Parathyroid adenoma (tissue), 2 donors: ENCODE results near the gene VPS29.

Experiments
- H2AFZ ChIP-seq: fragments of 300-600 bp; sonication (generic); one replicate; pipeline ENCODE4 v1.7.0; 2017; ENCODE audit warnings: antibody characterized with exemption, mild to moderate bottlenecking
- H3K27ac ChIP-seq: fragments of 300-600 bp; sonication (generic); one replicate; pipeline ENCODE4 v1.7.0; 2017
- H3K27me3 ChIP-seq: fragments of 300-600 bp; sonication (generic); one replicate; pipeline ENCODE4 v1.7.0; 2017; ENCODE audit warnings: low read length; ENCODE audit not compliant: control insufficient read depth, insufficient read depth
- H3K36me3 ChIP-seq: fragments of 300-600 bp; sonication (generic); one replicate; pipeline ENCODE4 v1.7.0; 2017; ENCODE audit warnings: low read length; ENCODE audit not compliant: control insufficient read depth, insufficient read depth
- H3K4me1 ChIP-seq: fragments of 300-600 bp; sonication (generic); one replicate; pipeline ENCODE4 v1.7.0; 2017; ENCODE audit warnings: control low read depth
- H3K4me2 ChIP-seq: fragments of 300-600 bp; sonication (generic); one replicate; pipeline ENCODE4 v1.7.0; 2017; ENCODE audit warnings: low read length
- H3K4me3 ChIP-seq: fragments of 300-600 bp; sonication (generic); one replicate; pipeline ENCODE4 v1.7.0; 2017; ENCODE audit warnings: low read depth, low read length
- H3K79me2 ChIP-seq: fragments of 300-600 bp; sonication (generic); one replicate; pipeline ENCODE4 v1.7.0; 2017; ENCODE audit warnings: control low read depth
- H3K9ac ChIP-seq: fragments of 300-600 bp; sonication (generic); one replicate; pipeline ENCODE4 v1.7.0; 2017; ENCODE audit warnings: mild to moderate bottlenecking
- H3K9me3 ChIP-seq: fragments of 300-600 bp; sonication (generic); one replicate; pipeline ENCODE4 v1.7.0; 2017; ENCODE audit warnings: low read length; ENCODE audit not compliant: control insufficient read depth
- CTCF ChIP-seq: fragments of 300-600 bp; sonication (generic); IDR thresholded peaks from one replicate; pipeline ENCODE4 v1.7.0; 2017; ENCODE audit warnings: antibody characterized with exemption, mild to moderate bottlenecking
- donor health status: primary hyperparathyroidism.

Gene VPS29

GRCh38 chr12:110503432-110503831 is 1.5 kb upstream of the VPS29 start:
- Histone ChIP-seq H3K4me2 (no peak overlapping the region), H3K9ac (no peak overlapping the region), H3K27ac (no peak overlapping the region), H3K4me1 (peaks cover 6% of the 10 kb centered on the region), H3K27me3 (no peaks in the 10 kb centered on the region), H3K4me3 (no peak overlapping the region), H3K36me3 (no peaks in the 10 kb centered on the region), H3K79me2 (peaks cover 20% of the 10 kb centered on the region), H3K9me3 (no peaks in the 10 kb centered on the region), H2AFZ (no peak overlapping the region)
- no peak for TF ChIP-seq CTCF

GRCh38 chr12:110501399-110501751 is 536 bp downstream of the VPS29 start:
- Histone ChIP-seq H3K9me3 (no peaks in the 10 kb centered on the region), H3K9ac (peak overlapping the region; percentile 62), H3K79me2 (peaks cover 26% of the 10 kb centered on the region), H2AFZ (peak overlapping the region; percentile 91), H3K4me1 (peaks cover 6% of the 10 kb centered on the region), H3K4me2 (peak overlapping the region; percentile 64), H3K27ac (peak overlapping the region; percentile 75), H3K4me3 (peak overlapping the region; percentile 92), H3K36me3 (no peaks in the 10 kb centered on the region), H3K27me3 (no peaks in the 10 kb centered on the region)
- TF ChIP-seq CTCF, result no peak

- Histone ChIP-seq H3K79me2 (peaks cover 26% of the 10 kb centered on the region), H3K27me3 (no peaks in the 10 kb centered on the region), H3K4me2 (no peak overlapping the region), H3K4me3 (no peak overlapping the region), H3K9me3 (no peaks in the 10 kb centered on the region), H3K4me1 (peaks cover 6% of the 10 kb centered on the region), H2AFZ (no peak overlapping the region), H3K9ac (no peak overlapping the region), H3K27ac (no peak overlapping the region), H3K36me3 (no peaks in the 10 kb centered on the region)
- TF ChIP-seq CTCF, result no peak
These were observed 2.8 kb downstream of the VPS29 start for GRCh38 chr12:110498984-110499706.

GRCh38 chr12:110475426-110475825 is 26.5 kb downstream of the VPS29 start:
- Histone ChIP-seq H3K27ac (no peak overlapping the region), H3K9me3 (no peaks in the 10 kb centered on the region), H3K9ac (no peak overlapping the region), H3K79me2 (no peaks in the 10 kb centered on the region), H2AFZ (no peak overlapping the region), H3K4me1 (no peaks in the 10 kb centered on the region), H3K27me3 (no peaks in the 10 kb centered on the region), H3K4me2 (no peak overlapping the region), H3K36me3 (no peaks in the 10 kb centered on the region), H3K4me3 (no peak overlapping the region)
- no peak for TF ChIP-seq CTCF
